ENCODE data around the gene APOA5. TPM values are rescaled to one million over a fixed set of nuclear protein-coding genes. Genes with fewer than 3 reads are reported as not detected.

Gene APOA5
- total and polyA plus RNA-seq, 2 of the 13 experiments (the other 11 are each of a cell fraction or from before 2014, with no cell fraction given) = 44.0 to 49.1 TPM

- TF ChIP-seq ZBTB4 (CRISPR knock-in tag; IDR thresholded peaks at IDR 0.05; ENCODE audit: borderline replicate concordance) (0 out of 2 replicates have a peak, but pooled peaks have one; percentile 14), ETV6 (CRISPR knock-in tag; conservative IDR thresholded peaks at IDR 0.05) (no peak), LRRFIP1 (CRISPR knock-in tag; conservative IDR thresholded peaks at IDR 0.05) (no peak), ZNF24 (IDR thresholded peaks at IDR 0.05) (no peak), NR0B2 (CRISPR knock-in tag; IDR thresholded peaks at IDR 0.05) (no peak), CENPT (CRISPR knock-in tag; IDR thresholded peaks at IDR 0.05; ENCODE audit: low read depth) (0 out of 2 replicates have a peak, but pooled peaks have one; percentile 56), GLMP (CRISPR knock-in tag; IDR thresholded peaks at IDR 0.05; ENCODE audit: borderline replicate concordance) (no peak), DNMT3B (CRISPR knock-in tag; conservative IDR thresholded peaks at IDR 0.05) (no peak), CEBPG (CRISPR knock-in tag; IDR thresholded peaks at IDR 0.05) (no peak), ZNF562 (CRISPR knock-in tag; IDR thresholded peaks at IDR 0.05; ENCODE audit: borderline replicate concordance) (no peak), ZFP36 (IDR thresholded peaks at IDR 0.05; ENCODE audit: borderline replicate concordance, low read depth, low read length, partially characterized antibody) (peak; percentile 34), GPN1 (CRISPR knock-in tag; IDR thresholded peaks at IDR 0.05; ENCODE audit: borderline replicate concordance) (no peak), TBP (CRISPR knock-in tag; IDR thresholded peaks at IDR 0.05) (no peak), ZNF567 (CRISPR knock-in tag; IDR thresholded peaks at IDR 0.05; ENCODE audit: borderline replicate concordance) (no peak), SP5 (CRISPR knock-in tag; IDR thresholded peaks at IDR 0.05; ENCODE audit: borderline replicate concordance, low read depth) (peak; percentile 63), NFKBIZ (CRISPR knock-in tag; IDR thresholded peaks at IDR 0.05) (no peak), DBP (CRISPR knock-in tag; IDR thresholded peaks at IDR 0.05; ENCODE audit: not compliant biosample characterization) (no peak), SIN3B (IDR thresholded peaks at IDR 0.05; ENCODE audit: low read length) (no peak), ZNF652 (CRISPR knock-in tag; IDR thresholded peaks at IDR 0.05; ENCODE audit: borderline replicate concordance, low read depth) (no peak), ZNF232 (CRISPR knock-in tag; IDR thresholded peaks at IDR 0.05; ENCODE audit: borderline replicate concordance) (no peak), ZFP36L2 (CRISPR knock-in tag; IDR thresholded peaks at IDR 0.05) (no peak), SALL2 (CRISPR knock-in tag; IDR thresholded peaks at IDR 0.05) (no peak)
Observed at GRCh38 chr11:116825854-116826750, 34.4 kb upstream of the APOA5 start (continued).

All from HepG2 (cell line).